Tibial artery (tissue), 4 donors: ENCODE measurements around the gene FBXO38.
A peak's percentile ranks its signal among the peaks of the same experiment; 100 is the strongest.

Source experiments
- DNase-seq, 2 donors: peaks; one replicate each; pipeline ENCODE4 v3.0.0-alpha.2; 2019
- H3K27ac ChIP-seq, 2 donors: fragments of 200-600 bp; sonication (generic) in 1 of 2; 1 replicate in 1 of 2; 2 replicates in 1 of 2; pipeline ENCODE4 v1.5.1; 2018 to 2019; ENCODE audit warnings: mild to moderate bottlenecking in 1 of 2
- H3K27me3 ChIP-seq, 2 donors: fragments of 200-600 bp; sonication (generic) in 1 of 2; one replicate each; pipeline versions ENCODE4 v1.5.1 to v1.6.0; 2016 to 2019
- H3K36me3 ChIP-seq, 3 donors: fragments of 200-600 bp; sonication (generic) in 2 of 3; one replicate each; pipeline ENCODE4 v1.5.1; 2016 to 2019; ENCODE audit warnings: mild to moderate bottlenecking in 2 of 3
- H3K4me1 ChIP-seq, 4 donors: fragments of 200-600 bp; sonication (generic) in 2 of 4; 1 replicate in 3 of 4; 2 replicates in 1 of 4; pipeline ENCODE4 v1.5.1; 2016 to 2019
- H3K4me3 ChIP-seq, 2 donors: fragments of 200-600 bp; sonication (generic) in 1 of 2; 1 replicate in 1 of 2; 2 replicates in 1 of 2; pipeline ENCODE4 v1.5.1; 2018 to 2019; ENCODE audit warnings: mild to moderate bottlenecking in 2 of 2
- H3K9me3 ChIP-seq, 3 donors: fragments of 200-600 bp; sonication (generic) in 1 of 3; one replicate each; pipeline ENCODE4 v1.5.1; 2016 to 2019
- intact Hi-C: fragments of 100-400 bp; cut with DNase I; formaldehyde crosslinking; loops from one replicate; pipeline ENCODE4 v1.15.0; 2023; ENCODE audit warnings: low total_unique reads
- TF ChIP-seq, protein P1 (sequence below), 2 experiments: fragments of 200-600 bp in 1 of 2; fragments of 450-650 bp in 1 of 2; IDR thresholded peaks; one replicate each; pipeline ENCODE4 v1.5.1; 2017 to 2019; ENCODE audit warnings: antibody characterized with exemption in 2 of 2, mild to moderate bottlenecking in 1 of 2, moderate library complexity in 1 of 2

Gene FBXO38

GRCh38 chr5:148471379-148471778 lies 87.6 kb downstream of the FBXO38 start:
- Histone ChIP-seq H3K27ac (peak overlapping the region; percentile 56 to 66), H3K4me1 (peaks cover 0 to 9% (median 2%) of the 10 kb centered on the region in 4 donors), H3K9me3 (no peaks in the 10 kb centered on the region), H3K4me3 (no peak overlapping the region), H3K27me3 (no peaks in the 10 kb centered on the region), H3K36me3 (no peaks in the 10 kb centered on the region)
- TF ChIP-seq, protein P1, sequence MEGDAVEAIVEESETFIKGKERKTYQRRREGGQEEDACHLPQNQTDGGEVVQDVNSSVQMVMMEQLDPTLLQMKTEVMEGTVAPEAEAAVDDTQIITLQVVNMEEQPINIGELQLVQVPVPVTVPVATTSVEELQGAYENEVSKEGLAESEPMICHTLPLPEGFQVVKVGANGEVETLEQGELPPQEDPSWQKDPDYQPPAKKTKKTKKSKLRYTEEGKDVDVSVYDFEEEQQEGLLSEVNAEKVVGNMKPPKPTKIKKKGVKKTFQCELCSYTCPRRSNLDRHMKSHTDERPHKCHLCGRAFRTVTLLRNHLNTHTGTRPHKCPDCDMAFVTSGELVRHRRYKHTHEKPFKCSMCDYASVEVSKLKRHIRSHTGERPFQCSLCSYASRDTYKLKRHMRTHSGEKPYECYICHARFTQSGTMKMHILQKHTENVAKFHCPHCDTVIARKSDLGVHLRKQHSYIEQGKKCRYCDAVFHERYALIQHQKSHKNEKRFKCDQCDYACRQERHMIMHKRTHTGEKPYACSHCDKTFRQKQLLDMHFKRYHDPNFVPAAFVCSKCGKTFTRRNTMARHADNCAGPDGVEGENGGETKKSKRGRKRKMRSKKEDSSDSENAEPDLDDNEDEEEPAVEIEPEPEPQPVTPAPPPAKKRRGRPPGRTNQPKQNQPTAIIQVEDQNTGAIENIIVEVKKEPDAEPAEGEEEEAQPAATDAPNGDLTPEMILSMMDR (IDR thresholded peaks at IDR 0.05), result no peak
- intact Hi-C loops, result no loop called here
- DNase-seq, result no peak

- Histone ChIP-seq H3K4me1 (peaks cover 0 to 4% (median 1%) of the 10 kb centered on the region in 4 donors), H3K9me3 (no peaks in the 10 kb centered on the region), H3K27me3 (no peaks in the 10 kb centered on the region), H3K36me3 (no peaks in the 10 kb centered on the region), H3K27ac (peak overlapping the region; percentile 62 to 64), H3K4me3 (peak overlapping the region in 1 of 2 donors; percentile 13)
- TF ChIP-seq, protein P1 (IDR thresholded peaks at IDR 0.05), result no peak
- peak; percentile 89 for DNase-seq
- intact Hi-C loops, result no loop called here
Observed at GRCh38 chr5:148474025-148474511, 90.3 kb downstream of the FBXO38 start.

- H3K27me3 ChIP-seq, result no peaks in the 10 kb centered on the region
- DNase-seq, result no peak
- H3K4me3 ChIP-seq, result no peak overlapping the region
- TF ChIP-seq, protein P1 (IDR thresholded peaks at IDR 0.05), result no peak
- H3K27ac ChIP-seq, result no peak overlapping the region
- H3K4me1 ChIP-seq, result no peaks in the 10 kb centered on the region
- H3K9me3 ChIP-seq, result no peaks in the 10 kb centered on the region
- intact Hi-C loops, result no loop called here
- H3K36me3 ChIP-seq, result no peaks in the 10 kb centered on the region
Observed at GRCh38 chr5:148476302-148476701, 92.5 kb downstream of the FBXO38 start.

- Histone ChIP-seq H3K9me3 (no peaks in the 10 kb centered on the region), H3K27me3 (no peaks in the 10 kb centered on the region), H3K4me1 (no peaks in the 10 kb centered on the region), H3K36me3 (no peaks in the 10 kb centered on the region), H3K4me3 (no peak overlapping the region), H3K27ac (no peak overlapping the region)
- no peak for DNase-seq
- TF ChIP-seq, protein P1 (IDR thresholded peaks at IDR 0.05), result no peak
- intact Hi-C loops, result no loop called here
Observed at GRCh38 chr5:148477429-148477828, 93.7 kb downstream of the FBXO38 start.

DNA sequence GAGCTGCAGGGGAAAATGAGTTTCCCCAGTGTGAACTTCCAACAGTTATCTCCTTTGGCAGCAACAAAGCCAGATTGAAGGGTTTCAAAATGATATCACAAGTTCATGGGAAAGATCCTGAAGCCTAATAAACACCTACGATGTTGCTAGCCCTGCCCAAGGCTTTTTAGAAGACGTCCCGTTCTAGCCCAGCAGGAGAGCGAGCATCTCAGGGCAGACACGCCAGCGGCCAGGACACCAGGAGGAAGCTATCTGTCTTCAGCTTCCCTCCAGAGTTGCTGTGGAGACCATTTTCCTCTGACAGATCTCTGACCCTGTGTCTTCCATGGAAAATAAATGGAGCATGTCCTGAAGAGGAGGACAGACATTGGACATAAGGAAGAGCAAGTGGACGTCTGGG lies 98.4 kb downstream of the FBXO38 start:
- intact Hi-C loops, result no loop called here
- Histone ChIP-seq H3K36me3 (no peaks in the 10 kb centered on the region), H3K4me1 (no peaks in the 10 kb centered on the region)

More for the DNA sequence above, 98.4 kb downstream of the FBXO38 start:
- TF ChIP-seq, protein P1 (IDR thresholded peaks at IDR 0.05), result no peak
- Histone ChIP-seq H3K27me3 (no peaks in the 10 kb centered on the region), H3K27ac (no peak overlapping the region), H3K4me3 (no peak overlapping the region), H3K9me3 (no peaks in the 10 kb centered on the region)
- no peak for DNase-seq
